ENCODE measurements around the gene IL22.

DNA sequence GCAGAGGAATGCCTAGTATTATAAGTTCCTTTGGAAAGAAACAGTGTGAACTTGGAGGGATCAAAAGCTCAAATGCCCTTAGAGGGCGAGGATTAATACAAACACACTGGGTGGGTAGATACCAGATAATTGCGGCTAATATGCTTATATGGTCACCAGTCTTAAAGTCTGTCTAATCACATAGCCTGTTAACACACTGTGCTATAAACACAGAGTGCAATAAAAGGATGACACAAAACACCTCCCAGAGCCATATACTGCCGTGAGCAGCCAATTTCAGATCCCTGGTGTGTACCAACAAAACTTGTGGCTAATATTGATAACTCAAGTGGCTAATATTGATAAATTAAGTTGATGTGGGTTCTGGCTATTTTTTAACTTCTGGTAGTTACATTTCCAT lies 26.0 kb downstream of the IL22 start:
- TF ChIP-seq, protein P1, sequence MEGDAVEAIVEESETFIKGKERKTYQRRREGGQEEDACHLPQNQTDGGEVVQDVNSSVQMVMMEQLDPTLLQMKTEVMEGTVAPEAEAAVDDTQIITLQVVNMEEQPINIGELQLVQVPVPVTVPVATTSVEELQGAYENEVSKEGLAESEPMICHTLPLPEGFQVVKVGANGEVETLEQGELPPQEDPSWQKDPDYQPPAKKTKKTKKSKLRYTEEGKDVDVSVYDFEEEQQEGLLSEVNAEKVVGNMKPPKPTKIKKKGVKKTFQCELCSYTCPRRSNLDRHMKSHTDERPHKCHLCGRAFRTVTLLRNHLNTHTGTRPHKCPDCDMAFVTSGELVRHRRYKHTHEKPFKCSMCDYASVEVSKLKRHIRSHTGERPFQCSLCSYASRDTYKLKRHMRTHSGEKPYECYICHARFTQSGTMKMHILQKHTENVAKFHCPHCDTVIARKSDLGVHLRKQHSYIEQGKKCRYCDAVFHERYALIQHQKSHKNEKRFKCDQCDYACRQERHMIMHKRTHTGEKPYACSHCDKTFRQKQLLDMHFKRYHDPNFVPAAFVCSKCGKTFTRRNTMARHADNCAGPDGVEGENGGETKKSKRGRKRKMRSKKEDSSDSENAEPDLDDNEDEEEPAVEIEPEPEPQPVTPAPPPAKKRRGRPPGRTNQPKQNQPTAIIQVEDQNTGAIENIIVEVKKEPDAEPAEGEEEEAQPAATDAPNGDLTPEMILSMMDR (IDR thresholded peaks at IDR 0.05): no peak
- TF ChIP-seq ZFX (IDR thresholded peaks at IDR 0.05; ENCODE audit: borderline replicate concordance): no peak
